ENCODE measurements around the gene NEK6. TPM values are rescaled to one million over a fixed set of nuclear protein-coding genes. Genes with fewer than 3 reads are reported as not detected.

NEK6 gene
- total and polyA plus RNA-seq, 9 donors: 7.2 to 45.1 (median 22.8) TPM

- Histone ChIP-seq H3K9me3 (no peaks in the 10 kb centered on the region), H3K27ac (no peak overlapping the region), H3K4me1 (ENCODE audit: insufficient read depth) (no peaks in the 10 kb centered on the region), H3K4me3 (no peak overlapping the region), H3K36me3 (no peaks in the 10 kb centered on the region), H3K27me3 (no peaks in the 10 kb centered on the region)
- no peak for DNase-seq
- TF ChIP-seq EP300 (IDR thresholded peaks at IDR 0.05) (no peak), POLR2A (IDR thresholded peaks at IDR 0.05) (no peak)
- 61 to 64% (median 61%) methylated on average over 11 of the region's 11 CpGs for WGBS, 3 donors
- intact Hi-C loops (cut with DNase I): no loop called here
Measured at GRCh38 chr9:124214596-124215367, 43.0 kb upstream of the NEK6 start.

- no peak for DNase-seq
- no peaks in the 10 kb centered on the region for H3K36me3 ChIP-seq
Measured at GRCh38 chr9:124215368-124215910, 42.3 kb upstream of the NEK6 start.

GRCh38 chr9:124215956-124216355 is 41.8 kb upstream of the NEK6 start:
- Histone ChIP-seq H3K4me3 (no peak overlapping the region), H3K4me1 (ENCODE audit: insufficient read depth) (no peaks in the 10 kb centered on the region), H3K27me3 (no peaks in the 10 kb centered on the region), H3K36me3 (no peaks in the 10 kb centered on the region), H3K27ac (no peak overlapping the region), H3K9me3 (no peaks in the 10 kb centered on the region)
- intact Hi-C loops (cut with DNase I): no loop called here
- no peak for DNase-seq
- 90 to 95% (median 93%) methylated on average over 15 of the region's 15 CpGs for WGBS, 3 donors
- TF ChIP-seq POLR2A (IDR thresholded peaks at IDR 0.05) (no peak), EP300 (IDR thresholded peaks at IDR 0.05) (no peak), CTCF (IDR thresholded peaks at IDR 0.05) (no peak)

More at GRCh38 chr9:124215368-124215910, 42.3 kb upstream of the NEK6 start:
- intact Hi-C loops (cut with DNase I): no loop called here
- Histone ChIP-seq H3K27ac (no peak overlapping the region), H3K4me1 (ENCODE audit: insufficient read depth) (no peaks in the 10 kb centered on the region), H3K27me3 (no peaks in the 10 kb centered on the region), H3K9me3 (no peaks in the 10 kb centered on the region), H3K4me3 (no peak overlapping the region)
- WGBS, 3 donors: 76 to 84% (median 80%) methylated on average over 6 of the region's 6 CpGs
- TF ChIP-seq EP300 (IDR thresholded peaks at IDR 0.05) (no peak), POLR2A (IDR thresholded peaks at IDR 0.05) (no peak), CTCF (IDR thresholded peaks at IDR 0.05) (no peak)

GRCh38 chr9:124216474-124217176 is 41.1 kb upstream of the NEK6 start:
- no peak for DNase-seq

More at GRCh38 chr9:124216474-124217176, 41.1 kb upstream of the NEK6 start:
- H3K27me3 ChIP-seq: no peaks in the 10 kb centered on the region
- no peaks in the 10 kb centered on the region for H3K4me1 ChIP-seq (ENCODE audit: insufficient read depth)
- TF ChIP-seq POLR2A (IDR thresholded peaks at IDR 0.05): no peak
- no peak for TF ChIP-seq EP300 (IDR thresholded peaks at IDR 0.05)
- TF ChIP-seq CTCF (IDR thresholded peaks at IDR 0.05): no peak
- no peaks in the 10 kb centered on the region for H3K9me3 ChIP-seq
- H3K4me3 ChIP-seq: no peak overlapping the region
- no peak overlapping the region for H3K27ac ChIP-seq
- intact Hi-C loops (cut with DNase I): no loop called here
- WGBS, 3 donors: 71 to 84% (median 82%) methylated on average over 9 of the region's 9 CpGs
- H3K36me3 ChIP-seq: no peaks in the 10 kb centered on the region
